ENCODE results near the gene TBC1D5.

TBC1D5 gene

DNA sequence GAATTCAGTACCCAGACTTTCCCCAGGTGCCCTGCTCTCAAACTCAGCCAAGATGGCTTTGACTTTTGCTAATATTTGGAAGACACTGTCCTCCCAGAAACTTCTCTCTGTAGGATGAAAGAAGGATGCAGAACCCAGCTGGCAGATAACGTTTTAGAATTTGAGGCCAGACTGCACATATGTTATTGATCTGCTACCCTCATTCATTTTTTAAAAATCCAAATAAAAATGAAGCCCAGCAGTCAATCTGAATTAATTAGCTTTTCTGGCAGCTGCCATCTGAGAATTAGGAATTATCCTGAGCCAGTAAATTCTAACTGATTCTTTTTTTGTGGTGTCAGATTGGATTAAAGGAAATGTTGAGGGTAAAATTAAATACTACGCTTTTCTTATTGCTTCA lies 621.1 kb downstream of the TBC1D5 start:
- DNase-seq = no peak

DNA sequence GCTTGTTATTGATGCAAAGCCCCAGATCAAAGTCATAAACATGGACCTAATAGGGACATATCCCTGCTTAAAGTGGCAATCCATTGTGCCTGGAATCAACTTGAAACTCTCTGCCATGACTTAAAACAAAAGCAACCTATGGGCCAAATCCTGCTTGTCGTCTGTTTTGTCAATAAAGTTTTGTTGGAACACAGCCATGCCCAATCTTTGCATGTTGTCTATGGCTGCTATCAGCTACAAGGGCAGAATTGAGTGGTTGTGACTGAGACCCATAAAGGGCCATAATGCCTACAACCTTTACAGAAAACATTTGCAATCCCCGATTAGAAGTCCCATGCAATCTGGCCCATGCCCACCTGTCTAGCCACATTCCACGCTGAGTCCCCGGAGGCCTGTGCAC lies 622.3 kb downstream of the TBC1D5 start:
- DNase-seq = no peak

DNA sequence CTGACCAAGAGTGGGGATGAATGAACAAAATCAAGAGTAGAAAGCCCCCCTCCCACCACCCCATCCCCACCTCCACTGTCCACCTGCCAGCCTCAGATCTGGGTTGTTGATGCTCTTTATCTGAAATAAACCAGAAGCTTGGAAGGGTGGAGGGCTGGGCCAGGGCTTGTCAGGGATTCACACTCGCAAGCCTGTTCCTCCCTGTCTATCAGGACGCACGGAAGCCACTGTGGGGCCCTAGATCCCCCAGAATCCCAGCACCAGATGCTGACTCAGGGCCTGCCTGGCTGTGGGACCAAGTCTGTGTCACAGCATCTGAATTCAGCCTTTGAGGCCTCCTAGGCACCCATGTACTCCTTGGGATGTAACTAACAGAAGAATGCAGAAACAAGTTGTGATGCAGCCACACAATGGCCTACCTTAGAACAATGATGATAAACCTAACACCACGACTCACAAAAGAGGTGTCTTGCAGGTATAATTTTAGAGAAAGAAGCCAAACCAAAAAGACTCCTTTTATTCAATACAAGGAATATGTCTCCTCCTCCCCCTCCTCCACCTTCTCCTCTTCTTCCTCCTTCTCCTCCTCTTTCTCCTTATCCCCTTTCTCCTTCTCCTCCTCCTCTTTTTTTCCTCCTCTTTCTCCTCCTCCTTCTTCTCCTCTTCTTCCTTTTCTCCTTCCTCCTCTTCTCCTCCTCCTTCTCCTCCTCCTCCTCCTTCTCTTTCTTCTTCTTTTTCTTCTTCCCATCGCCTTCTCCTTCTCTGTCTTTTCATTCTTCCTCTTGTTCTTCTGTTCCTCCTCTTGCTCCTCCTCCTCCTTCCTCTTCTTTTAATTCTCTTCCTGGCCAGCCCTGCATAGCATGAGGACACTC lies 623.0 kb downstream of the TBC1D5 start:
- no peak for DNase-seq

DNA sequence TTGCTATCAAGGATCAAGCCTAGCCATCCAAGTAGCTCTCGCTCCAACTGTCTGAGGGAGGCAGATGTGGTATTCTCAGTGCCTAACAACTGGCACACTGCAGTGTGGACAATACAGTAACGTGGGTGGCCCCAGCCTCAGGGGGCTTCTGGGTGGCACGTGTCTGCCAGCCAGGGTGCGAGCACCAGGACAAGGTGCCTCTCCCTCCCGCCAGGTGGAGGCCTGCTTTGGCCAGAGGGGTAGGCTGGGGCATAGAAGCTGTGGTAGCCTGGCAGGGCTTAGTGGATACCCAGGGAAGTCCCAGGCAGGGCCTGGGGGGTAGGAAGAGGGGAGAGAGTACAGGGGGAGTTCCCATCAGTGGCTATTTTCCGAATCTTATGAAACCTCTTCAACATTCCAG lies 623.7 kb downstream of the TBC1D5 start:
- no peak for DNase-seq

DNA sequence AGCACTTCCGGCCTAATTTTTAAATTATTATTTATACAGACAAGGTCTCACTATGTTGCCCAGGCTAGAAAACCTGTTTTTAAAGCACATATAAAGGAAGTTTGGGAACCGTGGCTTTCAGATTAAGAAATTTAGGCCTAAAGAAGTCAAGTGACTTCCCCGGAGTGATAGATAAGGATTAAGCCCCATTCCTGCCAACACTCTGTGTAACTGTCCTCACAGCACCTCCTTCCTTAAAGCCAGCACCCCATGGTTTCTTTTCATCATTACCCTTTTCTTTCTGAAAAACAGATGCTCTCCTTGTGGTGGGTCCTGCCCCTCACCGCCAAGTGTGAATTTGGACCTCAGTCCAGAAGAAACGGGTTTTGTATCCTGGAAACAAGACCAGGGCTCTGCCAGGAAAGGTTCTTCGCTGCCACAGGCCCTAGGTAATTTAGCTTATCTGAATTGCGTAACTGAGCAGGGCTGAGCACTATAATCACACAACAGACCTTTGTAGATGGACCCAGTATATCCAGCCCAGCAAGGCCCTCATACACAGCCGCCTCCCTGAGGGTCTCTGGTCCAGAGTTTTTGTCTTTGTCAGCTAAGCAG lies 626.3 kb downstream of the TBC1D5 start:
- no peak for DNase-seq

DNA sequence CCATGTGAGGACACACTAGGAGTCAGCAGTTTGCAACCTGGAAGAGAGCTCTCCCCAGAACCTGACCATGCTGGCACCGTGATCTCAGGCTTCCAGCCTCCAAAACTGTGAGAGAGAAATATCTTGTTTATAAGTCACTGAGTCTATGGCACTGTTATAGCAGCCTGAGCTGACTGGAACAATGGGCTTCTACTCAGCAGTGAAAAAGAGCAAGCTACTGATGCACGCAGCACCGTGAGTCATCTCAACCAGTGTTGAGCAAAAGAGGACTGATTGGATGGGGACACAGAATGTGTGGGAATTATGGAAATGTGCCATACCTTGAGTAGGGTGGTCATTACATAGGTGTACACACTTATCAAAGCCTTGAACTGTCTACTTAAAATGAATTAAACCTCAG lies 627.2 kb downstream of the TBC1D5 start:
- DNase-seq = no peak

DNA sequence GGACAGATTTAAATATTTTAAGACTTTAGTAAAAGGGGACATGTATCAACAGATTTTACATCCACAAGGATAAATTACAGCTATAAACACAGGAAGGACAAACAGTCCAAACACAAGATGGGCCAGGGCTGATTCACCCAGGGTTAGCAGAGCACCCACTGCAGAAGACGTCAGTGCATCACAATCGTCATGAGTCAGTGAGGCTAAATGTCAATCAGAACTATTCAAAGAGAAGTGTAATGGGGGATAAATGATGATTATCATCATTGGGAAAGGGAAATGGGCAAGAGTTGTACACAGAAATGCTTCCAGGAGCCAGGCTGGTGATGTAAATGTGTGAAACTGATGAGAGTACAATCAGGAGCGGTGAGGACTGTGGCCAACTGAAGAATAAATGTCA lies 630.8 kb downstream of the TBC1D5 start:
- no peak for DNase-seq

DNA sequence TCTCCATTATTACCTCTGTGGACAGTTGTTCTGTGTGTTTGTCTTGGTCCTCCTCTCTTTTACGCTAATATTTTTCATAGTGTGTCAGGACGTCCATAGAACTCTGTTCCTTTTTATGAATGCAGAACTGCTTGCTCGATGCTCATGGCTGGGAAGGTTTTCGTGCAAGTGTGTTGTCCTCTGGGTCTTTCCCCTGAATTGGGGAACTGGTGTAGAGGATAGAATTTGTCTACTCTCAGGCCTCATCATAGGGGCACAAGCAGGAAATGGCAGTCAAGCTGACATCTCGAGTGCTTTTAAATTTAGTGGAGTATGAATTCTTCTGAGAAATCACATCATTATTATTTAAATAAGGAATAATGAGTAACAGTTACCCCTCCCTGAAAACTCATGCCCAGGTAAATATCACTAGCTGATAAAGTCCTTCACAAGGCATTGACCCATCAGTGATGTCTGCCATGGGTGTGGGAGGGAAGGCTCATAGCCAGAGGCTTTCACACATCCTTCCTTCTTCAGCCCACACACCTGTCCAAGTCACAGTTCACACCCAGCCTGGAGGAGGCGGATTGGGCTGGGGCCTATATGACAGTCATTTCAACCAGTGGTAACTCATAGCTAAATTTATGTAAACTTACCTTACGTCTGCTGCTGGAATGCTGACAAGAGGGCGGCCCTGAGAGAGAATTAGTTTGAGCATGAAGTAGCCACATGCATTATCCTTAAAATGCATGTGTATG lies 631.6 kb downstream of the TBC1D5 start:
- no peak for DNase-seq
